OCI-LY3 (cell line): ENCODE measurements around the gene AMFR.

Experiments
- H2AFZ ChIP-seq: fragments of 200-600, 300-600 bp; shearing (Covaris generic); 2 replicates; pipeline ENCODE4 v1.6.0; 2014; ENCODE audit warnings: antibody characterized with exemption, low read depth, low read length
- H3K27ac ChIP-seq: fragments of 200-600, 300-600 bp; sonication (generic); 2 replicates; pipeline ENCODE4 v1.5.1; 2014; ENCODE audit warnings: mild to moderate bottlenecking, low read length, moderate library complexity, mixed read lengths
- H3K27me3 ChIP-seq: fragments of 200-600, 300-600 bp; sonication (generic); 2 replicates; pipeline ENCODE4 v1.6.1; 2014; ENCODE audit warnings: low read depth, low read length, mixed read lengths
- H3K36me3 ChIP-seq: fragments of 200-600, 300-600 bp; sonication (generic); replicated peaks from 2 replicates; pipeline ENCODE3; 2014; ENCODE audit warnings: low read depth, low read length, mixed read lengths
- H3K4me1 ChIP-seq: fragments of 300-600, 200-600 bp; sonication (generic); 2 replicates; pipeline ENCODE4 v1.6.1; 2014; ENCODE audit warnings: low read length, mixed read lengths
- H3K4me2 ChIP-seq: fragments of 200-600, 300-600 bp; sonication (generic); 2 replicates; pipeline ENCODE4 v1.6.1; 2014; ENCODE audit warnings: low read length, mixed read lengths
- H3K4me3 ChIP-seq: fragments of 300-600, 200-600 bp; sonication (generic); 2 replicates; pipeline ENCODE4 v1.5.1; 2014; ENCODE audit warnings: antibody characterized with exemption, mild to moderate bottlenecking, low read length, moderate library complexity
- H3K79me2 ChIP-seq: fragments of 300-600, 200-600 bp; shearing (Covaris generic); 2 replicates; pipeline ENCODE4 v1.6.1; 2014; ENCODE audit warnings: mild to moderate bottlenecking, low read length, mixed read lengths
- H3K9ac ChIP-seq: fragments of 300-600, 200-600 bp; shearing (Covaris generic); 2 replicates; pipeline ENCODE4 v1.6.0; 2014; ENCODE audit warnings: mild to moderate bottlenecking, low read length, moderate library complexity
- H3K9me3 ChIP-seq: fragments of 200-600, 300-600 bp; shearing (Covaris generic); 2 replicates; pipeline ENCODE4 v1.6.1; 2014; ENCODE audit warnings: low read length, mixed read lengths; ENCODE audit not compliant: insufficient read depth
- H4K20me1 ChIP-seq: fragments of 200-600, 300-600 bp; sonication (generic); 2 replicates; pipeline ENCODE4 v1.6.1; 2016; ENCODE audit warnings: low read length, mixed read lengths; ENCODE audit not compliant: insufficient read depth
- EZH2phosphoT487 ChIP-seq: fragments of 200-600 bp; shearing (Covaris generic); IDR thresholded peaks from 2 replicates; pipeline ENCODE4 v1.6.1; 2018; ENCODE audit warnings: antibody characterized with exemption, mixed run types, low read depth
- TF ChIP-seq, protein P1 (sequence below): fragments of 200-600, 300-600 bp; sonication (generic); IDR thresholded peaks from 2 replicates; pipeline ENCODE4 v1.5.1; 2014; ENCODE audit warnings: antibody characterized with exemption, low read length, low read depth

Gene AMFR

DNA sequence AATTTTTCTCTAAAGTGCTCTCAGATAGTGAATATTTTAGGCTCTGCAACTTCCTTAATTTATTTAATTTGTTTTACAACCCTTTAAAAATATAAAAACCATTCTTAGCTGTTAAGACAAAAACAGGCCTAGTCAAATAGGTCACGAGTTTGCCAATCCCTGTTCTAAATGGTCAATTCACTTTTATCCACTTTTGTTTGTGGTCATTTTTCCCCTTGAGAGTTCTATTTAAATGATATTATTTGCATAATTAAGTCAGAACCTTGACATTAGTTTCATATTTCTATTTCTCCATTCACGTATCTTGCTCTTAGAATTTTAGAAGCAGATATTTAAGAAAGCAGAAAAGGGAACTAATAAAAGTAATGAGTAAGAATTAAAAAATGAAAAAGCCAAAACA is 4.0 kb downstream of the AMFR start:
- no peak for TF ChIP-seq EZH2phosphoT487
- TF ChIP-seq, protein P1, sequence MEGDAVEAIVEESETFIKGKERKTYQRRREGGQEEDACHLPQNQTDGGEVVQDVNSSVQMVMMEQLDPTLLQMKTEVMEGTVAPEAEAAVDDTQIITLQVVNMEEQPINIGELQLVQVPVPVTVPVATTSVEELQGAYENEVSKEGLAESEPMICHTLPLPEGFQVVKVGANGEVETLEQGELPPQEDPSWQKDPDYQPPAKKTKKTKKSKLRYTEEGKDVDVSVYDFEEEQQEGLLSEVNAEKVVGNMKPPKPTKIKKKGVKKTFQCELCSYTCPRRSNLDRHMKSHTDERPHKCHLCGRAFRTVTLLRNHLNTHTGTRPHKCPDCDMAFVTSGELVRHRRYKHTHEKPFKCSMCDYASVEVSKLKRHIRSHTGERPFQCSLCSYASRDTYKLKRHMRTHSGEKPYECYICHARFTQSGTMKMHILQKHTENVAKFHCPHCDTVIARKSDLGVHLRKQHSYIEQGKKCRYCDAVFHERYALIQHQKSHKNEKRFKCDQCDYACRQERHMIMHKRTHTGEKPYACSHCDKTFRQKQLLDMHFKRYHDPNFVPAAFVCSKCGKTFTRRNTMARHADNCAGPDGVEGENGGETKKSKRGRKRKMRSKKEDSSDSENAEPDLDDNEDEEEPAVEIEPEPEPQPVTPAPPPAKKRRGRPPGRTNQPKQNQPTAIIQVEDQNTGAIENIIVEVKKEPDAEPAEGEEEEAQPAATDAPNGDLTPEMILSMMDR = no peak
- H3K4me1 ChIP-seq = peaks cover 43% of the 10 kb centered on the region

DNA sequence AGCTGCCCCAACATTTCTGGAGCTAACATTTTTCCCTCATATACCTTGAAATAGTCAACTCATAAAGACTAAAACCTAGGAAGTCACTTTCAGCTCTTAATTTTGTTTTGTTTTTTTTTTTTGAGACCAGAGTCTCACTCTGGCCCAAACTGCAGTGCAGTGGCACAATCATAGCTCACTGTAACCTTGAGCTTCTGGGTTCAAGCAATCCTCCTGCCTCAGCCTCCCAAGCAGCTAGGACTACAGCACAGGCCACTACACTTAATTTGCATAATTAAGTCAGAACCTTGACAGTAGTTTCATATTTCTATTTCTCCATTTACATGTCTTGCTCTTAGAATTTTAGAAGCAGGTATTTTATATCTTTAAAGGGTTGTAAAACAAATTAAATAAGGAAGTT is 4.7 kb downstream of the AMFR start:
- Histone ChIP-seq H3K9ac (peak overlapping the region; percentile 15; the same call in 1 of the 2 replicates), H3K27me3 (no peaks in the 10 kb centered on the region), H3K27ac (peak overlapping the region; percentile 87), H4K20me1 (peaks cover 63% of the 10 kb centered on the region), H2AFZ (no peak overlapping the region), H3K36me3 (peaks cover 6% of the 10 kb centered on the region), H3K79me2 (peaks cover 96% of the 10 kb centered on the region), H3K4me1 (peaks cover 44% of the 10 kb centered on the region), H3K9me3 (no peaks in the 10 kb centered on the region), H3K4me2 (peak overlapping the region; percentile 86), H3K4me3 (peak overlapping the region; percentile 89)
- TF ChIP-seq, protein P1 = no peak
- TF ChIP-seq EZH2phosphoT487 = no peak

More for the DNA sequence above, 4.0 kb downstream of the AMFR start:
- Histone ChIP-seq H3K4me3 (peak overlapping the region; percentile 89), H3K9ac (peak overlapping the region; percentile 15), H3K27ac (peak overlapping the region; percentile 87), H2AFZ (no peak overlapping the region), H3K4me2 (peak overlapping the region; percentile 86), H3K79me2 (peaks cover 89% of the 10 kb centered on the region), H3K9me3 (no peaks in the 10 kb centered on the region), H3K27me3 (no peaks in the 10 kb centered on the region), H4K20me1 (peaks cover 57% of the 10 kb centered on the region), H3K36me3 (peaks cover 6% of the 10 kb centered on the region)

DNA sequence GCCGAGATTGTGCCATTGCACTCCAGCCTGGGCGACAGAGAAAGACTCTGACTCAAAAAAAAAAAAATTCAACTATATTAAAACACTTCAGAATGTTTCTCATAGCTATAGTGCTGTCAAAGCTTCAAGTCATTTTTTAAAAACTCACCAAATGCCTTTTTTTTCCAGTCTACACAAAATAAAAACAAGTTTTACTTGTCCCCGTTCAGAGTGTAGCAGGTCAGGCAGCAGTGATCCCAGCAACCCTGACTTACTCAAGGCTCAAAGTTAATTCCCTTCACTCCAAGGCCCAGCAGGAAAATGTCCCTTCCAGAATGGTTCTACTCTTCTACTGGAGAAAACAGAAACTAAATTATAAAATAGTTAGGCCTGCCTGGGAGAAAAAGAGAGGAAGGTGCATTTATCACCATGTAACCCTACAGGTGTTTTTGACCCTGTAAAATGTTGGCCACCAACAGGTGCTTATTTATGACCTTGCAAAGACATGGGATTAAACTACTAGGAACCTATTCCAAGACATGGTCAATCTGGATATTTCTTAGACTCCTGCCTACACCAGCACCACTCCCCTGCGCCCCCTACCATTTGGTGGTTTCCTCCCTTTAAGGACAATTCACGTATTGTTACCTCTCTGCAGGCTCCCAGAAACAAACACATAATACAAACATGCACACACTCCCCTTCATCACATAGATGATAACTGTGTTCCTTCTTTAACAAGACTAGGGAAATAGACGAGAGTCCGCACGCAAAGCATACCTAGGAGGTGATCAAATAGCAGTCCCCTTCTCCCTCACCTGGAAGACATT is 5.4 kb downstream of the AMFR start:
- no peak overlapping the region for H2AFZ ChIP-seq
- peaks cover 44% of the 10 kb centered on the region for H3K4me1 ChIP-seq
- H3K4me2 ChIP-seq = peak overlapping the region; percentile 86
- no peak overlapping the region for H3K9ac ChIP-seq
- TF ChIP-seq EZH2phosphoT487 = no peak
- TF ChIP-seq, protein P1 = no peak
- peaks cover 69% of the 10 kb centered on the region for H4K20me1 ChIP-seq
- H3K27ac ChIP-seq = peak overlapping the region; percentile 87; the same call in 1 of the 2 replicates
- no peaks in the 10 kb centered on the region for H3K27me3 ChIP-seq
- H3K9me3 ChIP-seq = no peaks in the 10 kb centered on the region
- peaks cover 6% of the 10 kb centered on the region for H3K36me3 ChIP-seq
- H3K79me2 ChIP-seq = peaks cover 100% of the 10 kb centered on the region
- H3K4me3 ChIP-seq = no peak overlapping the region

DNA sequence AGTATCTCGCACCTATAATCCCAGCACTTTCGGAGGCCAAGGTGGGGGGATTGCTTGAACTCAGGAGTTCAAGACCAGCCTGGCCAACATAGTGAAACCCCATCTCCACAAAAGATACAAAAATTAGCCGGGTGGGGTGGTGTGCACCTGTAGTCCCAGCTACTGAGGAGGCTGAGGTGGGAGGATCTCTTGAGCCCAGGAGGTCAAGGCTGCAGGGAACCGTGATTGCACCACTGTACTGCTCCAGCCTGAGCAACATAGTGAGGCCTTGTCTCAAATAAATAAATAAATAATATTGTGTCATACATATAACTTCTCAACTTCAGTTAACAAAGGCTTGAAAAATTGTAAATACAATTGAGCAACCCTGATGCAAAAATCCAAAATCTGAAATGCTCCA is 8.2 kb downstream of the AMFR start:
- Histone ChIP-seq H3K4me3 (no peak overlapping the region), H3K4me1 (peaks cover 30% of the 10 kb centered on the region), H3K4me2 (no peak overlapping the region), H3K36me3 (peaks cover 13% of the 10 kb centered on the region), H3K27ac (no peak overlapping the region), H4K20me1 (peaks cover 77% of the 10 kb centered on the region), H3K9me3 (no peaks in the 10 kb centered on the region), H3K27me3 (no peaks in the 10 kb centered on the region), H2AFZ (no peak overlapping the region), H3K79me2 (peaks cover 99% of the 10 kb centered on the region), H3K9ac (no peak overlapping the region)
- no peak for TF ChIP-seq EZH2phosphoT487
- TF ChIP-seq, protein P1 = no peak
